SH-SY5Y (cell line): ENCODE data around the gene PCED1B.

ENCODE experiments used
- GATA2 ChIP-seq: IDR thresholded peaks from 2 replicates; pipeline ENCODE4 v1.6.1; 2011; ENCODE audit warnings: mild to moderate bottlenecking, low read depth, low read length
- GATA3 ChIP-seq: IDR thresholded peaks from 2 replicates; pipeline ENCODE4 v1.6.1; 2011; ENCODE audit warnings: low read depth, mild to moderate bottlenecking, low read length, moderate library complexity

GRCh38 chr12:47078086-47078395, 1.4 kb upstream of the PCED1B start:
- TF ChIP-seq GATA2 (no peak), GATA3 (no peak)
